ENCODE data around the gene ATP13A2. TPM values are rescaled to one million over a fixed set of nuclear protein-coding genes. Genes with fewer than 3 reads are reported as not detected.
"Not testable (repeated sequence)": the region's sequence is repeated elsewhere in the genome, so short reads cannot be mapped to it uniquely, and the experiment has no call there.

ATP13A2 gene
- total and polyA plus RNA-seq, 2 experiments from 2014 or later: 29.6 to 32.4 TPM

- WGBS, 2 experiments (ENCODE audit: low coverage in 1 of 2, low lambda C conversion rate in 2 of 2, missing lambda C conversion rate in 2 of 2): 90 to 91% methylated on average over 26 of the region's 26 CpGs
- H3K79me2 ChIP-seq (ENCODE audit: insufficient read depth); H3K9ac ChIP-seq; H2AFZ ChIP-seq; H3K4me2 ChIP-seq (ENCODE audit: unreplicated experiment); H3K27ac ChIP-seq; H3K9me2 ChIP-seq (ENCODE audit: insufficient read depth); H3K27me3 ChIP-seq (replicated peaks; ENCODE audit: insufficient read depth); H3K36me3 ChIP-seq (ENCODE audit: low read depth); H4K20me1 ChIP-seq (ENCODE audit: insufficient read depth); H3K4me3 ChIP-seq; H3F3A ChIP-seq (ENCODE audit: insufficient read depth); DNase-seq; H3K4me1 ChIP-seq (ENCODE audit: insufficient read depth); H3K9me3 ChIP-seq (ENCODE audit: low read depth): not testable (repeated sequence)
- in situ Hi-C loops (cut with MboI): loop anchor here (10.0 kb wide), 1 partner anchor 344 kb away; no protein-coding TSS in a partner anchor
Observed at GRCh38 chr1:16948282-16948891, 63.3 kb downstream of the ATP13A2 start.

- Histone ChIP-seq H3K4me2 (ENCODE audit: unreplicated experiment) (no peak overlapping the region), H3K9me3 (ENCODE audit: low read depth) (no peaks in the 10 kb centered on the region), H4K20me1 (ENCODE audit: insufficient read depth) (no peaks in the 10 kb centered on the region), H3F3A (ENCODE audit: insufficient read depth) (peaks cover 6% of the 10 kb centered on the region; the same call in 1 of the 2 replicates), H3K79me2 (ENCODE audit: insufficient read depth) (no peaks in the 10 kb centered on the region), H3K27me3 (replicated peaks; ENCODE audit: insufficient read depth) (no peaks in the 10 kb centered on the region), H2AFZ (no peak overlapping the region), H3K9me2 (ENCODE audit: insufficient read depth) (no peaks in the 10 kb centered on the region), H3K4me1 (ENCODE audit: insufficient read depth) (peaks cover 5% of the 10 kb centered on the region; the same call in 1 of the 2 replicates), H3K36me3 (ENCODE audit: low read depth) (no peaks in the 10 kb centered on the region), H3K9ac (no peak overlapping the region), H3K4me3 (no peak overlapping the region), H3K27ac (no peak overlapping the region)
- DNase-seq: no peak
- WGBS, 2 experiments (ENCODE audit: low coverage in 1 of 2, low lambda C conversion rate in 2 of 2, missing lambda C conversion rate in 2 of 2): 85 to 88% methylated on average over 19 of the region's 19 CpGs
- no peak for TF ChIP-seq EZH2 (IDR thresholded peaks at IDR 0.05; ENCODE audit: insufficient read depth, poor library complexity, severe bottlenecking)
- TF ChIP-seq EZH2phosphoT487 (IDR thresholded peaks at IDR 0.05; ENCODE audit: insufficient read depth, low read depth): no peak
- in situ Hi-C loops (cut with MboI): loop anchor here (10.0 kb wide), 1 partner anchor 342 kb away; no protein-coding TSS in a partner anchor
Observed at GRCh38 chr1:16946646-16947045, 65.1 kb downstream of the ATP13A2 start.

DNA sequence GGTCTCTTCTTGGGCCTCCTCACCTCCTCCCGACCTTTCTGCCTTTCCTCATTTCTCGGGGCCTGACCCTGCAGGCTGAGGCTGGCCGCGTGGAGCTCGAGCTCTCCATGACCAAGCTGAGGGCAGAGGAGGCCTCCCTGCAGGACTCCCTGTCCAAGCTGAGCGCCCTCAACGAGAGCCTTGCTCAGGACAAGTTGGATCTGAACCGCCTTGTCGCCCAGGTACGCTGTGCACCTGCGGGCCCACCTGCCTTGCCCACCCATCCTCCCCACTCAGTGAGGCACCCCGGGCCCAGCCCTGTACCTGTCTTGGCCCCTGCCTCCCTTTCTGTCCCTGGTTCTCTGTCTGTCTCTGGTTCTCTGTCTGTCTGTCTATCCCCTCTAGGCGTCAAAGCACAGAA lies 65.5 kb downstream of the ATP13A2 start:
- H3K36me3 ChIP-seq (ENCODE audit: low read depth); H3K27ac ChIP-seq; DNase-seq; H3K9me3 ChIP-seq (ENCODE audit: low read depth); H3K4me1 ChIP-seq (ENCODE audit: insufficient read depth); H3F3A ChIP-seq (ENCODE audit: insufficient read depth); H3K27me3 ChIP-seq (replicated peaks; ENCODE audit: insufficient read depth); H2AFZ ChIP-seq; H3K79me2 ChIP-seq (ENCODE audit: insufficient read depth); H4K20me1 ChIP-seq (ENCODE audit: insufficient read depth); H3K4me2 ChIP-seq (ENCODE audit: unreplicated experiment); H3K4me3 ChIP-seq; H3K9me2 ChIP-seq (ENCODE audit: insufficient read depth); H3K9ac ChIP-seq: not testable (repeated sequence)
- WGBS, 2 experiments (ENCODE audit: low coverage in 1 of 2, low lambda C conversion rate in 2 of 2, missing lambda C conversion rate in 2 of 2): 83 to 89% methylated on average over 13 of the region's 13 CpGs
- in situ Hi-C loops (cut with MboI): loop anchor here (10.0 kb wide), 1 partner anchor 341 kb away; no protein-coding TSS in a partner anchor

GRCh38 chr1:16945512-16945911 lies 66.2 kb downstream of the ATP13A2 start:
- not testable (repeated sequence) for H3K9ac ChIP-seq; H2AFZ ChIP-seq; H3K9me2 ChIP-seq (ENCODE audit: insufficient read depth); H3K9me3 ChIP-seq (ENCODE audit: low read depth); H3K27ac ChIP-seq; DNase-seq; H3K36me3 ChIP-seq (ENCODE audit: low read depth); H3K27me3 ChIP-seq (replicated peaks; ENCODE audit: insufficient read depth); H3K4me1 ChIP-seq (ENCODE audit: insufficient read depth); H3K4me2 ChIP-seq (ENCODE audit: unreplicated experiment); H4K20me1 ChIP-seq (ENCODE audit: insufficient read depth); H3K4me3 ChIP-seq; H3K79me2 ChIP-seq (ENCODE audit: insufficient read depth); H3F3A ChIP-seq (ENCODE audit: insufficient read depth)
- in situ Hi-C loops (cut with MboI): loop anchor here (10.0 kb wide), 1 partner anchor 341 kb away; no protein-coding TSS in a partner anchor
- 92 to 93% methylated on average over 9 of the region's 9 CpGs for WGBS, 2 experiments (ENCODE audit: low coverage in 1 of 2, low lambda C conversion rate in 2 of 2, missing lambda C conversion rate in 2 of 2)

DNA sequence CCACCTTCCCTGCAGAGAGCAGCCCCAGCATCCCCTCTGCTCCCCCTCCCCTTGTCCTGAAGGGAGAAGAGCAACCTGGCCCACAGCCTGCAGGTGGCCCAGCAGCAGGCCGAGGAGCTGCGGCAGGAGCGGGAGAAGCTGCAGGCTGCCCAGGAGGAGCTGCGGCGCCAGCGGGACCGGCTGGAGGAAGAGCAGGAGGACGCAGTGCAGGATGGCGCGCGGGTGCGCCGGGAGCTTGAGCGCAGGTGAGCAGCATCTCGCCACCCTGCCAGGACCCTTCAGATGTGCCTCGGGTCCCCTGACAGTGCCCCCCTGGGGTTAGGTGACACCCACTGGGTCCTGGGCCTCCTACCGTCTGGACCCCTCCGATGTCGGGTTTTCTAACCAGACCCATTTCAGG lies 67.7 kb downstream of the ATP13A2 start:
- Histone ChIP-seq H3K4me2 (ENCODE audit: unreplicated experiment) (no peak overlapping the region), H3K27ac (no peak overlapping the region), H3F3A (ENCODE audit: insufficient read depth) (no peaks in the 10 kb centered on the region), H2AFZ (no peak overlapping the region), H3K36me3 (ENCODE audit: low read depth) (no peaks in the 10 kb centered on the region), H3K27me3 (replicated peaks; ENCODE audit: insufficient read depth) (no peaks in the 10 kb centered on the region), H3K79me2 (ENCODE audit: insufficient read depth) (no peaks in the 10 kb centered on the region), H3K9ac (no peak overlapping the region), H3K9me3 (ENCODE audit: low read depth) (no peaks in the 10 kb centered on the region), H3K4me1 (ENCODE audit: insufficient read depth) (no peaks in the 10 kb centered on the region), H3K4me3 (no peak overlapping the region), H3K9me2 (ENCODE audit: insufficient read depth) (no peaks in the 10 kb centered on the region), H4K20me1 (ENCODE audit: insufficient read depth) (no peaks in the 10 kb centered on the region)
- 87 to 88% methylated on average over 19 of the region's 19 CpGs for WGBS, 2 experiments (ENCODE audit: low coverage in 1 of 2, low lambda C conversion rate in 2 of 2, missing lambda C conversion rate in 2 of 2)
- no peak for TF ChIP-seq EZH2 (IDR thresholded peaks at IDR 0.05; ENCODE audit: insufficient read depth, poor library complexity, severe bottlenecking)
- TF ChIP-seq EZH2phosphoT487 (IDR thresholded peaks at IDR 0.05; ENCODE audit: insufficient read depth, low read depth): no peak
- in situ Hi-C loops (cut with MboI): loop anchor here (10.0 kb wide), 1 partner anchor 339 kb away; no protein-coding TSS in a partner anchor
- no peak for DNase-seq

GRCh38 chr1:16939386-16940180 lies 72.1 kb downstream of the ATP13A2 start:
- not testable (repeated sequence) for H3K9me2 ChIP-seq (ENCODE audit: insufficient read depth); H3K4me3 ChIP-seq; H3K4me2 ChIP-seq (ENCODE audit: unreplicated experiment); H3F3A ChIP-seq (ENCODE audit: insufficient read depth); H3K27me3 ChIP-seq (replicated peaks; ENCODE audit: insufficient read depth); H3K9ac ChIP-seq; H3K79me2 ChIP-seq (ENCODE audit: insufficient read depth); DNase-seq; H3K9me3 ChIP-seq (ENCODE audit: low read depth); H3K27ac ChIP-seq; H3K4me1 ChIP-seq (ENCODE audit: insufficient read depth); H4K20me1 ChIP-seq (ENCODE audit: insufficient read depth); H3K36me3 ChIP-seq (ENCODE audit: low read depth); H2AFZ ChIP-seq
- WGBS, 2 experiments (ENCODE audit: low coverage in 1 of 2, low lambda C conversion rate in 2 of 2, missing lambda C conversion rate in 2 of 2): 91 to 96% methylated on average over 30 to 32 of the region's 32 CpGs
- in situ Hi-C loops (cut with MboI): loop anchor here (10.0 kb wide), 1 partner anchor 335 kb away; no protein-coding TSS in a partner anchor
